ENCODE results near the gene IFFO2. TPM values are rescaled to one million over a fixed set of nuclear protein-coding genes. Genes with fewer than 3 reads are reported as not detected.

Gene IFFO2
- total RNA-seq, 1 donor from 2014 or later: 34.4 TPM

GRCh38 chr1:18951818-18952391, 4.6 kb downstream of the IFFO2 start:
- DNase-seq (ENCODE audit: extremely low read depth, low read depth, low spot score): no peak

- no peak for DNase-seq (ENCODE audit: extremely low read depth, low read depth, low spot score)
Observed at GRCh38 chr1:18951416-18951815, 5.1 kb downstream of the IFFO2 start.

- DNase-seq (ENCODE audit: extremely low read depth, low read depth, low spot score): no peak
Observed at GRCh38 chr1:18950401-18951026, 6.0 kb downstream of the IFFO2 start.

- no peak for DNase-seq (ENCODE audit: extremely low read depth, low read depth, low spot score)
Observed at GRCh38 chr1:18949686-18950400, 6.6 kb downstream of the IFFO2 start.

GRCh38 chr1:18948913-18949685, 7.4 kb downstream of the IFFO2 start:
- DNase-seq (ENCODE audit: extremely low read depth, low read depth, low spot score): no peak

- DNase-seq (ENCODE audit: extremely low read depth, low read depth, low spot score): no peak
Observed at GRCh38 chr1:18948048-18948912, 8.2 kb downstream of the IFFO2 start.

- DNase-seq (ENCODE audit: extremely low read depth, low read depth, low spot score): no peak
Observed at GRCh38 chr1:18947570-18947969, 8.9 kb downstream of the IFFO2 start.

GRCh38 chr1:18946550-18947381, 9.7 kb downstream of the IFFO2 start:
- DNase-seq (ENCODE audit: extremely low read depth, low read depth, low spot score): no peak

- DNase-seq (ENCODE audit: extremely low read depth, low read depth, low spot score): no peak
Observed at GRCh38 chr1:18945401-18945849, 11.1 kb downstream of the IFFO2 start.

GRCh38 chr1:18944810-18945209, 11.7 kb downstream of the IFFO2 start:
- no peak for DNase-seq (ENCODE audit: extremely low read depth, low read depth, low spot score)

GRCh38 chr1:18943914-18944572, 12.4 kb downstream of the IFFO2 start:
- DNase-seq (ENCODE audit: extremely low read depth, low read depth, low spot score): no peak

- DNase-seq (ENCODE audit: extremely low read depth, low read depth, low spot score): no peak
Observed at GRCh38 chr1:18943162-18943561, 13.3 kb downstream of the IFFO2 start.

GRCh38 chr1:18942340-18942739, 14.1 kb downstream of the IFFO2 start:
- DNase-seq (ENCODE audit: extremely low read depth, low read depth, low spot score): no peak

- no peak for DNase-seq (ENCODE audit: extremely low read depth, low read depth, low spot score)
Observed at GRCh38 chr1:18941221-18942141, 15.0 kb downstream of the IFFO2 start.

- DNase-seq (ENCODE audit: extremely low read depth, low read depth, low spot score): no peak
Observed at GRCh38 chr1:18940303-18941020, 16.0 kb downstream of the IFFO2 start.

GRCh38 chr1:18939398-18940302, 16.8 kb downstream of the IFFO2 start:
- no peak for DNase-seq (ENCODE audit: extremely low read depth, low read depth, low spot score)

Measured in glomerular endothelial cell (primary cell).